ENCODE data around the gene CMYA5. TPM values are rescaled to one million over a fixed set of nuclear protein-coding genes. Genes with fewer than 3 reads are reported as not detected.

The CMYA5 gene
- total RNA-seq, 4 donors from 2014 or later = 0.37 to 6.0 (median 3.2) TPM

GRCh38 chr5:79697222-79698170, 7.9 kb downstream of the CMYA5 start:
- Histone ChIP-seq H3K9me3 (no peaks in the 10 kb centered on the region), H3K27ac (no peak overlapping the region), H3K27me3 (no peaks in the 10 kb centered on the region), H3K4me3 (no peak overlapping the region), H3K36me3 (no peaks in the 10 kb centered on the region), H3K4me1 (no peaks in the 10 kb centered on the region)
- no peak for DNase-seq
- WGBS, 2 donors (ENCODE audit: low coverage in 1 of 2) = 67 to 75% methylated on average over 3 to 4 of the region's 4 CpGs
- intact Hi-C loops (cut with DNase I; ENCODE audit: low total_unique reads) (loop anchor here (10.0 kb wide), 1 partner anchor 157 kb away; no protein-coding TSS in a partner anchor), in situ Hi-C loops (cut with MboI; ENCODE audit: low pct_ligation_motif_present in 1 of 4, low pct_unique_long_range_greater_than_20kb in 1 of 4, low sequenced_read_pairs in 3 of 4) (no loop called here)
- TF ChIP-seq EP300 (IDR thresholded peaks at IDR 0.05; ENCODE audit: low read depth) (no peak), CTCF (IDR thresholded peaks at IDR 0.05) (no peak), POLR2A (IDR thresholded peaks at IDR 0.05) (no peak), POLR2AphosphoS5 (IDR thresholded peaks at IDR 0.05) (no peak)

DNA sequence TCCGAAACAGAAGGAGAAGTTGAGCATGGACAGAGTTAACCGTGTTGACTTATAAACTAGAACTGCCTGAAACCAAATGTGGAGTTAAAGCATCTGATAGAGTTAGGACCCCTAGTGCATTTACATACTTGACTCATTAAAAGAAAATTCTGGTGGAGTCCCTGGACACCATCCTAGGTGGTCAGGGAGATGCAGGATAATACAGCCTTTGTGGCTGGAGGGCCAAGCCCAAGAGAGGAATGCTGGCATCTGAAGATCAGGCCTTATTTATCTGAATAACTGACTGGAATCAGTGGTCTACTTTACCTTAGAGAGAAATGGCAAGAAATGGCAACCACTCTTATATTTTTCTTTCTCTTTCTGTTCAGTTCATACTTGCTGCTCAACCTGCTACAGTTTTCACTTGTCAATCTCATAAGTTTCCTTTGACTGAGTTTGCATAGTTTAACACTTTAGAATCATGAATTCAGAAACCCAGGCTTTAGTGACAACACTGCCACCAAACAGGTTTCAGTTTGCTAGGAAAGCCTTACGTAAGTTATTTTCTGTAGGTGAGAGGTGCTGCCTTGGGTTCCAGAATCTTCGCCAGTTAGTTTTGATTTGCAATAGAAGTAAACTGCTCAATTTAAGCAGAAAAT, 10.2 kb downstream of the CMYA5 start:
- no peak overlapping the region for H3K27ac ChIP-seq
- H3K27me3 ChIP-seq = no peaks in the 10 kb centered on the region
- H3K36me3 ChIP-seq = no peaks in the 10 kb centered on the region
- intact Hi-C loops (cut with DNase I; ENCODE audit: low total_unique reads) (loop anchor here (10.0 kb wide), 1 partner anchor 155 kb away; no protein-coding TSS in a partner anchor), in situ Hi-C loops (cut with MboI; ENCODE audit: low pct_ligation_motif_present in 1 of 4, low pct_unique_long_range_greater_than_20kb in 1 of 4, low sequenced_read_pairs in 3 of 4) (no loop called here)
- H3K4me3 ChIP-seq = no peak overlapping the region
- H3K9me3 ChIP-seq = no peaks in the 10 kb centered on the region
- no peak for DNase-seq
- H3K4me1 ChIP-seq = no peaks in the 10 kb centered on the region
- WGBS, 2 donors (ENCODE audit: low coverage in 1 of 2) = 85 to 88% methylated on average over 4 of the region's 4 CpGs
- TF ChIP-seq POLR2A (IDR thresholded peaks at IDR 0.05) = no peak
- TF ChIP-seq POLR2AphosphoS5 (IDR thresholded peaks at IDR 0.05) = no peak
- no peak for TF ChIP-seq EP300 (IDR thresholded peaks at IDR 0.05; ENCODE audit: low read depth)
- no peak for TF ChIP-seq CTCF (IDR thresholded peaks at IDR 0.05)

GRCh38 chr5:79702606-79703380, 13.2 kb downstream of the CMYA5 start:
- 60% methylated on average over 3 of the region's 3 CpGs; no CpG with 5 or more reads in 1 of the 2 donors for WGBS, 2 donors (ENCODE audit: low coverage in 1 of 2)
- in situ Hi-C loops (cut with MboI; ENCODE audit: low pct_ligation_motif_present in 1 of 4, low pct_unique_long_range_greater_than_20kb in 1 of 4, low sequenced_read_pairs in 3 of 4) = no loop called here
- Histone ChIP-seq H3K27ac (no peak overlapping the region), H3K4me1 (no peaks in the 10 kb centered on the region), H3K9me3 (no peaks in the 10 kb centered on the region), H3K27me3 (no peaks in the 10 kb centered on the region), H3K4me3 (no peak overlapping the region), H3K36me3 (no peaks in the 10 kb centered on the region)
- TF ChIP-seq POLR2AphosphoS5 (IDR thresholded peaks at IDR 0.05) (no peak), POLR2A (IDR thresholded peaks at IDR 0.05) (no peak), CTCF (IDR thresholded peaks at IDR 0.05) (peak in 4 of 5 experiments; percentile 26 to 47 (median 35))
- intact Hi-C loops (cut with DNase I; ENCODE audit: low total_unique reads) = no loop called here
- no peak for DNase-seq

DNA sequence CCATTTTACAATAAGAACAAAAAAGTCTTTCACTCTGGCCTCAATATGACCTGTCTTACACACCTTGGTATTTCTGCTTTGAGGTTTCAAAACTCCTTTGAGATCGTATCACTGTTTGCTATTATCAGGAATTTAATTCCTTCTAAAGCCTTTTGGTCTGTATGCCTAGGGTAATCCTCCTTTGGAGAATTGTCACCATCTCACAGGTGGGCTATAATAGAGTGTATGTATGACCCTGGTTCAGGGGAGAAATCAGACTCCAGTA, 13.7 kb downstream of the CMYA5 start:
- no peak overlapping the region for H3K27ac ChIP-seq
- WGBS, 2 donors (ENCODE audit: low coverage in 1 of 2) = 77 to 100% methylated on average over 1 of the region's 1 CpG
- no peaks in the 10 kb centered on the region for H3K4me1 ChIP-seq
- no peaks in the 10 kb centered on the region for H3K9me3 ChIP-seq
- DNase-seq = no peak
- no peaks in the 10 kb centered on the region for H3K36me3 ChIP-seq
- TF ChIP-seq POLR2A (IDR thresholded peaks at IDR 0.05) = no peak
- TF ChIP-seq EP300 (IDR thresholded peaks at IDR 0.05; ENCODE audit: low read depth) = no peak
- TF ChIP-seq POLR2AphosphoS5 (IDR thresholded peaks at IDR 0.05) = no peak
- TF ChIP-seq CTCF (IDR thresholded peaks at IDR 0.05) = no peak
- in situ Hi-C loops (cut with MboI; ENCODE audit: low pct_ligation_motif_present in 1 of 4, low pct_unique_long_range_greater_than_20kb in 1 of 4, low sequenced_read_pairs in 3 of 4) (no loop called here), intact Hi-C loops (cut with DNase I; ENCODE audit: low total_unique reads) (no loop called here)
- H3K27me3 ChIP-seq = no peaks in the 10 kb centered on the region
- no peak overlapping the region for H3K4me3 ChIP-seq
